ENCODE measurements around the gene CPSF2. TPM values are rescaled to one million over a fixed set of nuclear protein-coding genes. Genes with fewer than 3 reads are reported as not detected.
A peak's percentile ranks its signal among the peaks of the same experiment; 100 is the strongest.

CPSF2 gene
- total RNA-seq, 2 donors from 2014 or later: 91.8 to 103 TPM

GRCh38 chr14:92122351-92122677 lies 545 bp downstream of the CPSF2 start:
- peaks cover 49% of the 10 kb centered on the region for H3K36me3 Mint-ChIP-seq (ENCODE audit: low read depth)
- no peaks in the 10 kb centered on the region for H3K27me3 Mint-ChIP-seq (ENCODE audit: insufficient read depth)
- Histone ChIP-seq H3K9ac (ENCODE audit: extremely low read depth, low read length, poor library complexity, severe bottlenecking) (peak overlapping the region; percentile 99), H3K27me3 (ENCODE audit: control insufficient read depth, insufficient read depth, low read length, poor library complexity, severe bottlenecking) (no peaks in the 10 kb centered on the region), H3K9me3 (ENCODE audit: control insufficient read depth, low read length) (no peaks in the 10 kb centered on the region), H3K36me3 (ENCODE audit: control insufficient read depth, insufficient read depth, low read length) (peaks cover 33% of the 10 kb centered on the region), H3K4me3 (ENCODE audit: low read length) (peak overlapping the region; percentile 96), H3K4me1 (ENCODE audit: control insufficient read depth, insufficient read depth, low read length) (peaks cover 8% of the 10 kb centered on the region), H3K27ac (ENCODE audit: low read depth, low read length) (peak overlapping the region; percentile 99)
- no peaks in the 10 kb centered on the region for H3K9me3 Mint-ChIP-seq
- H3K4me1 Mint-ChIP-seq: peaks cover 18% of the 10 kb centered on the region
- H3K27ac Mint-ChIP-seq: peak overlapping the region; percentile 100
- 0 to 1% methylated on average over 22 of the region's 22 CpGs for WGBS, 2 experiments (ENCODE audit: insufficient coverage in 1 of 2, insufficient read length in 1 of 2)
- no peak for TF ChIP-seq CTCF (conservative IDR thresholded peaks at IDR 0.05)
- no peak for DNase-seq
- peak overlapping the region; percentile 84 for H3K4me3 Mint-ChIP-seq

- Histone ChIP-seq H3K4me1 (ENCODE audit: control insufficient read depth, insufficient read depth, low read length) (peaks cover 8% of the 10 kb centered on the region), H3K9ac (ENCODE audit: extremely low read depth, low read length, poor library complexity, severe bottlenecking) (peak overlapping the region; percentile 99), H3K36me3 (ENCODE audit: control insufficient read depth, insufficient read depth, low read length) (peaks cover 36% of the 10 kb centered on the region), H3K9me3 (ENCODE audit: control insufficient read depth, low read length) (no peaks in the 10 kb centered on the region), H3K27ac (ENCODE audit: low read depth, low read length) (peak overlapping the region; percentile 99), H3K27me3 (ENCODE audit: control insufficient read depth, insufficient read depth, low read length, poor library complexity, severe bottlenecking) (no peaks in the 10 kb centered on the region), H3K4me3 (ENCODE audit: low read length) (peak overlapping the region; percentile 96)
- peaks cover 18% of the 10 kb centered on the region for H3K4me1 Mint-ChIP-seq
- no peaks in the 10 kb centered on the region for H3K27me3 Mint-ChIP-seq (ENCODE audit: insufficient read depth)
- no peaks in the 10 kb centered on the region for H3K9me3 Mint-ChIP-seq
- WGBS, 2 experiments (ENCODE audit: insufficient coverage in 1 of 2, insufficient read length in 1 of 2): 60 to 67% methylated on average over 7 to 9 of the region's 9 CpGs
- H3K36me3 Mint-ChIP-seq (ENCODE audit: low read depth): peaks cover 49% of the 10 kb centered on the region
- TF ChIP-seq CTCF (conservative IDR thresholded peaks at IDR 0.05): no peak
- H3K4me3 Mint-ChIP-seq: peak overlapping the region; percentile 84
- H3K27ac Mint-ChIP-seq: peak overlapping the region; percentile 100
- no peak for DNase-seq
These were observed 992 bp downstream of the CPSF2 start for GRCh38 chr14:92122761-92123160.

- WGBS, 2 experiments (ENCODE audit: insufficient coverage in 1 of 2, insufficient read length in 1 of 2): no CpG with 5 or more reads among the region's 1 CpG
- Mint-ChIP-seq H3K27ac (no peak overlapping the region), H3K36me3 (ENCODE audit: low read depth) (peaks cover 60% of the 10 kb centered on the region), H3K9me3 (no peaks in the 10 kb centered on the region), H3K4me1 (no peaks in the 10 kb centered on the region), H3K27me3 (ENCODE audit: insufficient read depth) (no peaks in the 10 kb centered on the region), H3K4me3 (no peak overlapping the region)
- no peaks in the 10 kb centered on the region for H3K9me3 ChIP-seq (ENCODE audit: control insufficient read depth, low read length)
- no peak for DNase-seq
- H3K4me1 ChIP-seq (ENCODE audit: control insufficient read depth, insufficient read depth, low read length): no peaks in the 10 kb centered on the region
- TF ChIP-seq CTCF (conservative IDR thresholded peaks at IDR 0.05): no peak
- H3K9ac ChIP-seq (ENCODE audit: extremely low read depth, low read length, poor library complexity, severe bottlenecking): no peak overlapping the region
- H3K36me3 ChIP-seq (ENCODE audit: control insufficient read depth, insufficient read depth, low read length): peaks cover 75% of the 10 kb centered on the region
- no peak overlapping the region for H3K27ac ChIP-seq (ENCODE audit: low read depth, low read length)
- no peak overlapping the region for H3K4me3 ChIP-seq (ENCODE audit: low read length)
- no peaks in the 10 kb centered on the region for H3K27me3 ChIP-seq (ENCODE audit: control insufficient read depth, insufficient read depth, low read length, poor library complexity, severe bottlenecking)
These were observed 12.7 kb downstream of the CPSF2 start for GRCh38 chr14:92134456-92134855.

Data from endodermal cell (in vitro differentiated cells).